HG03354 (cell line): ENCODE results near the gene MTG1.
"Not testable (repeated sequence)": the region's sequence is repeated elsewhere in the genome, so short reads cannot be mapped to it uniquely, and the experiment has no call there.

Experiments used
- ATAC-seq: cut with Tn5 transposase; IDR thresholded peaks from one replicate; pipeline ENCODE4 v1.9.1; 2021; ENCODE audit warnings: mild to moderate bottlenecking; ENCODE audit not compliant: unreplicated experiment, poor library complexity, severe bottlenecking

MTG1 gene

GRCh38 chr10:133393401-133394063 lies 425 bp upstream of the MTG1 start:
- no peak for ATAC-seq

- ATAC-seq = no peak
Observed at GRCh38 chr10:133394801-133395221, 854 bp downstream of the MTG1 start.

- ATAC-seq = no peak
Observed at GRCh38 chr10:133396035-133396624, 2.2 kb downstream of the MTG1 start.

GRCh38 chr10:133397938-133398337 lies 4.0 kb downstream of the MTG1 start:
- ATAC-seq = no peak

- no peak for ATAC-seq
Observed at GRCh38 chr10:133399123-133399601, 5.2 kb downstream of the MTG1 start.

GRCh38 chr10:133400624-133401424 lies 6.9 kb downstream of the MTG1 start:
- ATAC-seq = peak; percentile 77

GRCh38 chr10:133401500-133401899 lies 7.5 kb downstream of the MTG1 start:
- ATAC-seq = no peak

GRCh38 chr10:133401981-133402725 lies 8.2 kb downstream of the MTG1 start:
- no peak for ATAC-seq

GRCh38 chr10:133403359-133403758 lies 9.4 kb downstream of the MTG1 start:
- ATAC-seq = no peak

- ATAC-seq = no peak
Observed at GRCh38 chr10:133403784-133404183, 9.8 kb downstream of the MTG1 start.

- ATAC-seq = no peak
Observed at GRCh38 chr10:133405272-133405671, 11.3 kb downstream of the MTG1 start.

GRCh38 chr10:133405844-133406527 lies 12.0 kb downstream of the MTG1 start:
- peak; percentile 66 for ATAC-seq

- ATAC-seq = no peak
Observed at GRCh38 chr10:133411523-133412380, 17.8 kb downstream of the MTG1 start.

- no peak for ATAC-seq
Observed at GRCh38 chr10:133412381-133412711, 18.4 kb downstream of the MTG1 start.

- ATAC-seq = not testable (repeated sequence)
Observed at GRCh38 chr10:133414401-133414800, 20.4 kb downstream of the MTG1 start.

- ATAC-seq = no peak
Observed at GRCh38 chr10:133415752-133416151, 21.8 kb downstream of the MTG1 start.

GRCh38 chr10:133418289-133418993 lies 24.5 kb downstream of the MTG1 start:
- no peak for ATAC-seq
